Thoracic aorta (tissue), 2 donors: ENCODE results near the gene ACSM3. TPM values are rescaled to one million over a fixed set of nuclear protein-coding genes. Genes with fewer than 3 reads are reported as not detected.

Source experiments
- ATAC-seq: fragments of 150-250 bp; one replicate; pipeline ENCODE4 v1.8.0; 2017; ENCODE audit warnings: low read depth; ENCODE audit not compliant: insufficient number of reproducible peaks, low FRiP score
- DNase-seq: peaks from one replicate; pipeline ENCODE4 v3.0.0-alpha.2; 2020; ENCODE audit warnings: low spot score
- H3K27ac ChIP-seq, 2 donors: fragments of 200-600 bp; sonication (generic); 1 replicate in 1 of 2; 2 replicates in 1 of 2; pipeline ENCODE4 v1.5.1; 2016; ENCODE audit warnings: mild to moderate bottlenecking in 2 of 2, moderate library complexity in 2 of 2
- H3K27me3 ChIP-seq: fragments of 200-600 bp; sonication (generic); replicated peaks from 2 replicates; pipeline ENCODE4 v1.6.0; 2016; ENCODE audit warnings: mild to moderate bottlenecking; ENCODE audit not compliant: insufficient read depth
- H3K36me3 ChIP-seq: fragments of 200-600 bp; sonication (generic); one replicate; pipeline ENCODE4 v1.5.1; 2016
- H3K4me1 ChIP-seq, 2 donors: fragments of 200-600 bp; sonication (generic); 1 replicate in 1 of 2; 2 replicates in 1 of 2; pipeline versions ENCODE4 v1.5.1 to v1.6.0; 2016; ENCODE audit warnings: low read depth in 2 of 2, mild to moderate bottlenecking in 1 of 2; ENCODE audit not compliant: control insufficient read depth in 1 of 2
- H3K4me3 ChIP-seq: fragments of 200-600 bp; sonication (generic); 2 replicates; pipeline ENCODE4 v1.5.1; 2016; ENCODE audit warnings: mild to moderate bottlenecking
- H3K9me3 ChIP-seq: fragments of 200-600 bp; sonication (generic); 2 replicates; pipeline ENCODE4 v1.5.1; 2016
- total RNA-seq, 2 donors: library from RNA; depleted of rRNA; stranded (reverse); fragments of >200 nt; gene quantifications; one replicate each; pipeline versions ENCODE4 v1.1.0 to v1.2.3, GENCODE V29; 2016
- TF ChIP-seq, protein P1 (sequence below): fragments of 200-600 bp; sonication (generic); IDR thresholded peaks from one replicate; pipeline ENCODE4 v1.5.1; 2019; ENCODE audit warnings: antibody characterized with exemption

Gene ACSM3
- total RNA-seq, 2 donors from 2014 or later, result 0.41 to 6.1 TPM

DNA sequence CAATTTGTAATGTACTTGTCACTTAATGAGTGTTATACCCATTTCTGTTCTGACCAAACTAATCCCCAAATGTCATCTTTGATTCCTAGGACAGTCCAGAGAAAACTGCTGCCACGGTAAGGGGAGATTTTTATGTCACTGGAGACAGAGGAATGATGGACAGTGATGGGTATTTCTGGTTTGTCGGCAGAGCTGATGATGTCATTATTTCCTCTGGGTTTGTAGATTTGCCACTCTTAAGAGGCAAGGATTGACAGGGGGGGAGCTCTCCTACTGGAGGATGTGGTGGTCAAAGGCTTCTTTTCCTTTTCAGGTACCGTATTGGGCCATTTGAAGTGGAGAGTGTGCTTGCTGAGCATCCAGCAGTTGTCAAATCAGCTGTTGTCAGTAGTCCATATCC lies 34.7 kb upstream of the ACSM3 start:
- Histone ChIP-seq H3K4me3 (no peak overlapping the region), H3K27me3 (no peaks in the 10 kb centered on the region), H3K4me1 (peaks cover 9 to 16% of the 10 kb centered on the region in 2 donors), H3K27ac (no peak overlapping the region), H3K9me3 (no peaks in the 10 kb centered on the region), H3K36me3 (no peaks in the 10 kb centered on the region)
- ATAC-seq, result no peak
- DNase-seq, result no peak
- TF ChIP-seq, protein P1, sequence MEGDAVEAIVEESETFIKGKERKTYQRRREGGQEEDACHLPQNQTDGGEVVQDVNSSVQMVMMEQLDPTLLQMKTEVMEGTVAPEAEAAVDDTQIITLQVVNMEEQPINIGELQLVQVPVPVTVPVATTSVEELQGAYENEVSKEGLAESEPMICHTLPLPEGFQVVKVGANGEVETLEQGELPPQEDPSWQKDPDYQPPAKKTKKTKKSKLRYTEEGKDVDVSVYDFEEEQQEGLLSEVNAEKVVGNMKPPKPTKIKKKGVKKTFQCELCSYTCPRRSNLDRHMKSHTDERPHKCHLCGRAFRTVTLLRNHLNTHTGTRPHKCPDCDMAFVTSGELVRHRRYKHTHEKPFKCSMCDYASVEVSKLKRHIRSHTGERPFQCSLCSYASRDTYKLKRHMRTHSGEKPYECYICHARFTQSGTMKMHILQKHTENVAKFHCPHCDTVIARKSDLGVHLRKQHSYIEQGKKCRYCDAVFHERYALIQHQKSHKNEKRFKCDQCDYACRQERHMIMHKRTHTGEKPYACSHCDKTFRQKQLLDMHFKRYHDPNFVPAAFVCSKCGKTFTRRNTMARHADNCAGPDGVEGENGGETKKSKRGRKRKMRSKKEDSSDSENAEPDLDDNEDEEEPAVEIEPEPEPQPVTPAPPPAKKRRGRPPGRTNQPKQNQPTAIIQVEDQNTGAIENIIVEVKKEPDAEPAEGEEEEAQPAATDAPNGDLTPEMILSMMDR, result no peak

DNA sequence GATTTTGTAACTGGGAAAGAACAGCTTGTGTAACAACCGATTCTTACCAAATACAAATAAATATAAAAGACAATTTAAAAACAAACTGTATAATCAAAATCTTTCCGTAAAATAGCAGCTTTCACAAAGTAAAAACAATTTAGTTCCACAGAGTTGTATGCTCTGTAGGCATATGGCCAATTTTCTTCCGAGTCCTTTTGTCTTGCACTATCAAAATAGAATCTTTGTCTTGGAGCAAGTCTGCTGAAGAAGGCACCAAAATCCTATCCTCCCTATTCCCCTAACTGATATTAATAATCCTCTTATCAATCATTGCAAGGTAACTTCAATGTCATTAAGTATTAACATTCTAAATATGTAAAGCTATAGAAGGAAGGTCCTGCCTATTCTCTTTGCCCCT lies 29.8 kb upstream of the ACSM3 start:
- TF ChIP-seq, protein P1, result no peak
- H3K27me3 ChIP-seq, result no peaks in the 10 kb centered on the region
- peaks cover 20 to 40% of the 10 kb centered on the region in 2 donors for H3K4me1 ChIP-seq
- peak overlapping the region; percentile 5 for H3K4me3 ChIP-seq
- H3K9me3 ChIP-seq, result no peaks in the 10 kb centered on the region
- H3K27ac ChIP-seq, result peak overlapping the region; percentile 39 to 63
- peaks cover 24% of the 10 kb centered on the region for H3K36me3 ChIP-seq
- ATAC-seq (no peak), DNase-seq (no peak)

DNA sequence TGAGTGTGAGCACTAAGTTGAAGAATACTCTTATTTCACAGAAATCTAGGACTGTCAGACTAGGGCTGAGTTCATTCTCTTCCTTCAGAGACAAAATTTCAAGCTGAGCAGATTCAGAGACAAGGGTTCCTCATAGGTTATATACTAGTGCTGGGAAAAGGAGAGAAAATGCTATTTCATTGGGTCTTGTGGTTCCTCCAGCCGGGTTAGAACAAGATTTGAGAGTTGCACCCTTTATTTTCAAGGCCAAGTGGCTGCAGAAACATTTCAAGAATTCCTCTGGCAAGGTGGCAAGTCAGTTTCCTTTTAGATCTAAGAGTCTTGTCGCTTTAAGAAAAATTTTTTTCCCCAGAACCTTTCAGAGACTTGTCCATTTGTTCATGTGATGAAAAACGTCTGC lies 29.0 kb upstream of the ACSM3 start:
- peak overlapping the region; percentile 39 to 63 for H3K27ac ChIP-seq
- no peaks in the 10 kb centered on the region for H3K9me3 ChIP-seq
- peaks cover 24% of the 10 kb centered on the region for H3K36me3 ChIP-seq
- ATAC-seq (no peak), DNase-seq (no peak)
- no peaks in the 10 kb centered on the region for H3K27me3 ChIP-seq
- peaks cover 26 to 41% of the 10 kb centered on the region in 2 donors for H3K4me1 ChIP-seq
- TF ChIP-seq, protein P1, result no peak
- H3K4me3 ChIP-seq, result peak overlapping the region; percentile 23

DNA sequence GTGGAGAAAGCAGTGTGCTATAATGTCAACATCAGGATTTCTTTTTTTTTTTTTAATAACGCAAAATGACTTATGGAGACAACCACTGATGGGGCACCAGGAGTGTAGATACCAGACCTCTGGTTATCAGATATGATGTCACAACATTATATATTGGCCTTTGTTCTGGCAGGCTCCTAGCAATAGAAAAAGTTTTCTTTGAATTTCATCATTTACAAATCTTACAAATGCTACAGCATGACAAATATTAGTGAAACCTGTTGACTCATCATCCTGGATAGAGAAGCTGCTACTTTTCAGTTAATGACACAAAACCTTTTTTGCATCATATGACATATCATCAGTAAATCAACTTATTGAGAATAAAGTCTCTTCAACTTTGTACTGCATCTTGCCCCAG lies 28.3 kb upstream of the ACSM3 start:
- Histone ChIP-seq H3K27ac (peak overlapping the region in 1 of 2 donors; percentile 63), H3K27me3 (no peaks in the 10 kb centered on the region), H3K36me3 (peaks cover 24% of the 10 kb centered on the region), H3K9me3 (no peaks in the 10 kb centered on the region), H3K4me3 (no peak overlapping the region), H3K4me1 (peaks cover 33 to 46% of the 10 kb centered on the region in 2 donors)
- no peak for ATAC-seq
- TF ChIP-seq, protein P1, result no peak
- no peak for DNase-seq

DNA sequence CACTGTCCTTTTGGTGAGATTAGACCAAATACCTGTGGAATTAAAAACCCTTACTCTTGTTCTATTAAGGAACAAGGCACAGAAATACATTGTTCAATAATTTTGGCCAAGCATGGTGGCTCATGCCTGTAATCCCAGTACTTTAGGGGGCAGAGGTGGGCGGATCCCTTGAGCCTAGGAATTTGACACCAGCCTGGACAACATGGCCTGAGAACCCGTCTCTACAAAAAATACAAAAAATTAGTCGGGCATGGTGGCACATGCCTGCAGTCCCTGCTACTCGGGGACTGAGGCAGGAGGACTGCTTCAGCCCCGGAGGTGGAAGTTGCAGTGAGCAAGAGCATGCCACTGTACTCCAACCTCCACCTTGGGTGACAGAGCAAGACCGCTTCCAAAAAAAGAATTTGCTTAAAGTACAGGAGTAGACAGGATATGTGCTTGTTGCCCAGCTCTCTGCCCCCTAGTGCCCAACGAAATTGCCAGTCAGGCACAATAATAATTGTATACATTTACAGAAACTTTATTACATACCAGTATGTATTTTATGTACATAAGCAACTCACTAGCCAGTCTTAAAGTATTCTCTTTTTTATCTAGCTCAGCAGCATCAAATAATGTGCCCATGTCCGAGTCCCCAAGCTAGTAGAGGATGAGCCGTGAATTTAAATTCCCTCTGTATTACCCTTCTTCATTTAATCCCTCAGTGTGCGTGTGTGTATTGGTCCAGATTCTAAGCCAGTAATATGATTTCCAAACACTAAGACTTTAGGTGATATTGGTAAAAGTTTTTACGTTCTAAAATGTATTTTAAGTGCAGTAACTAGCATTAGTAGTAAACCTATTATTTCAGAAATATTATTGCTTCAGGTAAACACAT lies 23.6 kb upstream of the ACSM3 start:
- Histone ChIP-seq H3K27ac (peak overlapping the region; percentile 82 to 94), H3K4me3 (peak overlapping the region; percentile 100), H3K4me1 (peaks cover 15 to 29% of the 10 kb centered on the region in 2 donors), H3K9me3 (no peaks in the 10 kb centered on the region), H3K36me3 (peaks cover 24% of the 10 kb centered on the region), H3K27me3 (no peaks in the 10 kb centered on the region)
- TF ChIP-seq, protein P1, result peak; percentile 21
- no peak for ATAC-seq
- no peak for DNase-seq
